Skeletal muscle tissue (tissue), 4 donors: ENCODE results near the gene TRIP10. TPM values are rescaled to one million over a fixed set of nuclear protein-coding genes. Genes with fewer than 3 reads are reported as not detected.
"Not testable (repeated sequence)": the region's sequence is repeated elsewhere in the genome, so short reads cannot be mapped to it uniquely, and the experiment has no call there.

Source experiments
- H3K27ac ChIP-seq: one replicate; pipeline ENCODE4 v1.7.0; 2013; ENCODE audit warnings: mild to moderate bottlenecking, low read depth, low read length, inconsistent platforms
- H3K27me3 ChIP-seq, 3 donors: one replicate each; pipeline ENCODE4 v1.7.0; 2013; ENCODE audit warnings: low read length in 3 of 3; ENCODE audit not compliant: control insufficient read depth in 3 of 3, insufficient read depth in 3 of 3
- H3K36me3 ChIP-seq, 3 donors: one replicate each; pipeline ENCODE4 v1.7.0; 2013; ENCODE audit warnings: low read length in 3 of 3; ENCODE audit not compliant: control insufficient read depth in 3 of 3, insufficient read depth in 3 of 3
- H3K4me1 ChIP-seq, 3 donors: one replicate each; pipeline ENCODE4 v1.7.0; 2013; ENCODE audit warnings: low read length in 3 of 3, mild to moderate bottlenecking in 3 of 3; ENCODE audit not compliant: control insufficient read depth in 3 of 3, insufficient read depth in 3 of 3
- H3K4me3 ChIP-seq, 3 donors: one replicate each; pipeline ENCODE4 v1.7.0; 2013; ENCODE audit warnings: low read length in 3 of 3
- H3K9ac ChIP-seq, 3 donors: one replicate each; pipeline ENCODE4 v1.7.0; 2013; ENCODE audit warnings: low read length in 3 of 3, mild to moderate bottlenecking in 3 of 3, moderate library complexity in 2 of 3, low read depth in 1 of 3
- H3K9me3 ChIP-seq, 3 donors: one replicate each; pipeline ENCODE4 v1.7.0; 2013; ENCODE audit warnings: low read length in 3 of 3; ENCODE audit not compliant: control insufficient read depth in 3 of 3
- total RNA-seq: library from RNA; depleted of rRNA; stranded (reverse); fragments of >200 nt; gene quantifications from one replicate; pipeline ENCODE4 v1.2.3, GENCODE V29; 2014
- donor health status: Osteomylitis.

TRIP10 gene
- total RNA-seq, 1 donor from 2014 or later = 32.9 TPM

DNA sequence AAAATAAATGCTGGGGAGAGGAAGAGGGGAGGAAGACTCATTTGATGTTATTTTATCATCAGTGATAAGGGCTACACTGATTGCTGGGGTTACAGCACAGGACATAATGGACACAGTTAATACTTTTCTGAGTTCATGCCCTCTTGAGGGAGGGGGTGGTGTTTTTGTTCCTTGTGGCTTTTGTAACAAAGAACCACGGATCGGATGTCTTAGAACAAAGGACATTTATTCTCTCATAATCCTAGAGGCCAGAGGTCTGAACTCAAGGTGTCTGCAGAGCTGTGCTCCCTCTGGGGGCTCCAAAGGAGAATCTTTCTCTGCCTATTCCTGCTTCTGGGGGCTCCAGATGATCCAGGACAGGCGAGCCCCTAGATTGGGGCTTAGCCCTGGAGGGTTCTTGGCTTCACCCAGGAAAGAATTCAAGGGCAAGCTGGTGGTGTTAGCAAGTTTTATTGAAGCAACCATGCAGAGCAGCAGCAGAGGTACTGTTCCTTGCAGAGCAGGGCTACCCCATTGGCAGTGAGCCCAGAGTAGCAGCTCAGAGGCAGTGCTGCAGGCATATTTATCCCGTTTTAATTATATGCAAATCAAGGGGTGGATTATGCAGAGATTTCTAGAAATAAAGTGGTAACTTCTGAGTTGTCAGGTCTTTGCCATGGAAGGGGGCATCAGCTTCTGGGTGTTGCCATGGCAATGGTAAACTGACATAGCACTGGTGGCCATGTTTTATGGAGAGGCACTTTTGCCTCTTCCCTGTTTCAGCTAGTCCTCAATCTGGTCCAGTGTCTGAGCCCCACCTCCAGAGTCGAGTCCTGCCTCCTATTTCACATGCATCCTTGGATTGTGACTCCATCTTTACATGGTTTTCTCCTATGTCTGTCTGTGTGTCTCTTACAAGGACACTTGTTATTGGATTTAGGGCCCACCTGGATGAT, 51.0 kb downstream of the TRIP10 start:
- Histone ChIP-seq H3K36me3 (no peaks in the 10 kb centered on the region), H3K9ac (no peak overlapping the region), H3K4me1 (no peaks in the 10 kb centered on the region), H3K27me3 (peaks cover 0 to 7% (median 0%) of the 10 kb centered on the region in 3 donors), H3K4me3 (no peak overlapping the region), H3K9me3 (peaks cover 0 to 5% (median 0%) of the 10 kb centered on the region in 3 donors), H3K27ac (no peak overlapping the region)

GRCh38 chr19:6791237-6791636, 51.8 kb downstream of the TRIP10 start:
- H3K27me3 ChIP-seq = peaks cover 0 to 7% (median 0%) of the 10 kb centered on the region in 3 donors
- H3K4me3 ChIP-seq = no peak overlapping the region
- H3K9me3 ChIP-seq = peaks cover 0 to 6% (median 0%) of the 10 kb centered on the region in 3 donors
- no peak overlapping the region for H3K9ac ChIP-seq
- no peaks in the 10 kb centered on the region for H3K4me1 ChIP-seq
- H3K27ac ChIP-seq = no peak overlapping the region
- no peaks in the 10 kb centered on the region for H3K36me3 ChIP-seq

- peaks cover 0 to 8% (median 0%) of the 10 kb centered on the region in 3 donors for H3K9me3 ChIP-seq
- no peak overlapping the region for H3K4me3 ChIP-seq
- H3K27ac ChIP-seq = no peak overlapping the region
- peaks cover 0 to 7% (median 0%) of the 10 kb centered on the region in 3 donors for H3K27me3 ChIP-seq
- H3K36me3 ChIP-seq = no peaks in the 10 kb centered on the region
- H3K4me1 ChIP-seq = no peaks in the 10 kb centered on the region
- no peak overlapping the region for H3K9ac ChIP-seq
Observed at GRCh38 chr19:6793411-6793810, 53.9 kb downstream of the TRIP10 start.

GRCh38 chr19:6793973-6794372, 54.5 kb downstream of the TRIP10 start:
- Histone ChIP-seq H3K9ac (no peak overlapping the region), H3K27me3 (peaks cover 0 to 7% (median 0%) of the 10 kb centered on the region in 3 donors), H3K4me1 (no peaks in the 10 kb centered on the region)

GRCh38 chr19:6794686-6795431, 55.4 kb downstream of the TRIP10 start:
- Histone ChIP-seq H3K4me1 (no peaks in the 10 kb centered on the region), H3K4me3 (no peak overlapping the region), H3K27me3 (peaks cover 0 to 7% (median 0%) of the 10 kb centered on the region in 3 donors)

More at GRCh38 chr19:6793973-6794372, 54.5 kb downstream of the TRIP10 start:
- H3K36me3 ChIP-seq = no peaks in the 10 kb centered on the region
- peaks cover 0 to 8% (median 0%) of the 10 kb centered on the region in 3 donors for H3K9me3 ChIP-seq
- no peak overlapping the region for H3K4me3 ChIP-seq
- H3K27ac ChIP-seq = no peak overlapping the region

GRCh38 chr19:6796278-6796677, 56.8 kb downstream of the TRIP10 start:
- H3K27me3 ChIP-seq = peaks cover 0 to 14% (median 2%) of the 10 kb centered on the region in 3 donors
- H3K36me3 ChIP-seq = no peaks in the 10 kb centered on the region

More at GRCh38 chr19:6794686-6795431, 55.4 kb downstream of the TRIP10 start:
- H3K27ac ChIP-seq = no peak overlapping the region
- H3K9ac ChIP-seq = no peak overlapping the region
- no peaks in the 10 kb centered on the region for H3K36me3 ChIP-seq
- H3K9me3 ChIP-seq = peaks cover 0 to 8% (median 0%) of the 10 kb centered on the region in 3 donors

GRCh38 chr19:6797646-6798045, 58.2 kb downstream of the TRIP10 start:
- H3K27ac ChIP-seq = no peak overlapping the region
- H3K27me3 ChIP-seq = peaks cover 0 to 15% (median 6%) of the 10 kb centered on the region in 3 donors
- H3K9me3 ChIP-seq = peaks cover 0 to 8% (median 0%) of the 10 kb centered on the region in 3 donors
- peaks cover 0 to 7% (median 6%) of the 10 kb centered on the region in 3 donors for H3K4me1 ChIP-seq
- no peaks in the 10 kb centered on the region for H3K36me3 ChIP-seq
- H3K4me3 ChIP-seq = no peak overlapping the region
- no peak overlapping the region for H3K9ac ChIP-seq

More at GRCh38 chr19:6796278-6796677, 56.8 kb downstream of the TRIP10 start:
- no peak overlapping the region for H3K4me3 ChIP-seq
- H3K4me1 ChIP-seq = peaks cover 0 to 3% (median 2%) of the 10 kb centered on the region in 3 donors
- H3K9me3 ChIP-seq = peaks cover 0 to 8% (median 0%) of the 10 kb centered on the region in 3 donors
- no peak overlapping the region for H3K27ac ChIP-seq
- no peak overlapping the region for H3K9ac ChIP-seq

GRCh38 chr19:6800160-6800790, 60.8 kb downstream of the TRIP10 start:
- not testable (repeated sequence) for H3K4me1 ChIP-seq, H3K9me3 ChIP-seq, H3K9ac ChIP-seq, H3K4me3 ChIP-seq, H3K36me3 ChIP-seq, H3K27ac ChIP-seq
- peaks cover 3 to 15% (median 6%) of the 10 kb centered on the region in 3 donors for H3K27me3 ChIP-seq

DNA sequence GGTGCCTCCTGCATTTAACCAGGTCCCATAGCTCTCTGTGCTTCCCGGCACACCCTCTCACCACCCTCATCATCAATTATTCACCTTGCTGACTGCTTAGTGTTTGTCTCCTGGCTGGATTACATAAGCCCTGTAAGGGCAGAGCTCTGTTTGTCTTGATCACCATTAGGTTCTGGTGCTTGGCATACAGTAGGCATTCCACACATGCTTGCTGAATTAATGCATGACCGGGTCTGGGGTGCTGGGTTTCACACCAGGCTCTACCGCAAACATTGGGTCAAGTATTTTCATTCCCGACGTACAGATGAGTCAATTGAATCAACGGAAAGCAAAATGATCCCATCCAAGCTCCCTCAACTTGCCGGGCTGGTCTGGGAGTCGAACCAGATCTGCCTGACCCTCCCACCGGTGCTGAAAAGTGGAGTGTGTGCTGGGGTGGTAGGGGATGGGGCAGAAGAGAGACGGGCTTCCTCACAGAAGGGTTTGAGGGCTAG, 61.6 kb downstream of the TRIP10 start:
- no peaks in the 10 kb centered on the region for H3K36me3 ChIP-seq
- H3K27me3 ChIP-seq = peaks cover 3 to 15% (median 6%) of the 10 kb centered on the region in 3 donors
- H3K9me3 ChIP-seq = peaks cover 0 to 3% (median 0%) of the 10 kb centered on the region in 3 donors
- peaks cover 0 to 7% (median 6%) of the 10 kb centered on the region in 3 donors for H3K4me1 ChIP-seq
- no peak overlapping the region for H3K27ac ChIP-seq
- no peak overlapping the region for H3K9ac ChIP-seq
- peak overlapping the region in 1 of 3 donors; percentile 38 for H3K4me3 ChIP-seq
